CD4-positive, alpha-beta T cell treated with Interleukin-21 for 1 hour (primary cell): ENCODE data around the gene IGFN1.

Experiments
- DNase-seq: peaks from one replicate; pipeline ENCODE4 v3.0.0-alpha.2; 2020

Gene IGFN1

GRCh38 chr1:201268604-201269151, 78.1 kb downstream of the IGFN1 start:
- DNase-seq: no peak

- no peak for DNase-seq
These were observed 78.7 kb downstream of the IGFN1 start for GRCh38 chr1:201269281-201269680.

DNA sequence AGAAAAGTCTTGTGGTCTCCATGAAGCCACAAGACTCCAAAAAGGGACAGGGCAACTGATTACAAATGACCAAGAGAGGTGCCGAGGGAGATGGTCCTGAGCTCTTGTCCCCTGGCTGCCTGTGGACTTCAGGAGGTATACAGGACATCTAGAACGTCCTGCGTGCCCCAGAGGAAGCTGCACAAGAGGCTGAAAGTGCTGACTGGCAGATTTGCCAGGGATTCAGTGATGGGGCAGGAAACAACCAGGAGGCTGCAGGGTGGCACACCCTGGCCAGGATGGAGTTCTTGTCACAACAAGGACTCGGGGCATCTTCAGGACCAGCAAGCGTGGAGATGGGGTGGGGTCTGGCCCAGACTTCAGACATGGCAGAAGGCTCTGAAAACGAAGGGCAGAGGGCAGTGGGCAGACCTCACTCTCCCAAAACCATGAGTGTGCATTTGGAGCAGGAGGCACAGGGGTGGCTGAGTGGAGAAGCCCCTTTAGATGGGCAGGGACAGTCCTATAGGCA, 79.3 kb downstream of the IGFN1 start:
- no peak for DNase-seq

- no peak for DNase-seq
These were observed 80.2 kb downstream of the IGFN1 start for GRCh38 chr1:201270616-201271390.

GRCh38 chr1:201272799-201273198, 82.2 kb downstream of the IGFN1 start:
- no peak for DNase-seq

GRCh38 chr1:201274616-201275252, 84.1 kb downstream of the IGFN1 start:
- DNase-seq: no peak

DNA sequence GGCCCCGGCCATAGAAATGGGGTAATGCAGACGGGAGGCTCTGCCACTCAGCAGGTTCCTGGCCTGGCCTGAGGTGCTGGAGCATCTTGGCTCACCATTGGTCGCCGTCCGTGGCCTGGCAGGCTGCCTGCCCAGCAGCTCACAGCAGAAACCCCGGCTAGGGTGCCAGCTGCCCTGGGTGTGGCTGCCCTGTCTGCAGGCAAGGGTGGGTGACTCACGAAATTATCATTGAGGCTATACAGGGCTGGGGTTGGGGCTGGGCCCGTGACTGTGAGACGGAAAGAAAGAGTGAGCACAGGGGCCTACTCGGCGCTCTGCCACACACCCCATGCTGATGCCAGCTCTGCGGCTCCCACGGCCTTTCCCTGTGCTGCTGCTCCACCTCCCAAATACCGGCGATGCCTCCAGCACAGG, 84.6 kb downstream of the IGFN1 start:
- no peak for DNase-seq

DNA sequence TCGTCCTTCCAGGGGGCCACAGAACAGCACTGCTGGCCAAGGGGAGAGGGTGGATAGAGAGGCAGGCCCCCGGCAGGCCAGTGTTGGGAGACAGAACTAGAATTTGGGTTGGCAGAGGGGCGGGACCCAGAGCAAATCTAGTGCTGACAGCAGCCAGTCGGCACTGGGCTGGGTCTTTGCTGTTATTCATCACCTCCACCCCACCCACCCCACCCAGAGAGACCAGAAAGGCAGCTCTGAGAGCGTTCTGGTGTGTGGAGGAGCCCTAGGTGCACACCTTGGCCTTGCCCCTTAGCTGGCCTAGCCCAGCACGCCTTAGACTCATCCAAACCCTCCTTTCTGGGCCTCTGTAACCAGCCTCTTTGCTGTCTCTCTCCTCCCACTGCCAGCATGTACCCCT, 86.3 kb downstream of the IGFN1 start:
- DNase-seq: no peak

DNA sequence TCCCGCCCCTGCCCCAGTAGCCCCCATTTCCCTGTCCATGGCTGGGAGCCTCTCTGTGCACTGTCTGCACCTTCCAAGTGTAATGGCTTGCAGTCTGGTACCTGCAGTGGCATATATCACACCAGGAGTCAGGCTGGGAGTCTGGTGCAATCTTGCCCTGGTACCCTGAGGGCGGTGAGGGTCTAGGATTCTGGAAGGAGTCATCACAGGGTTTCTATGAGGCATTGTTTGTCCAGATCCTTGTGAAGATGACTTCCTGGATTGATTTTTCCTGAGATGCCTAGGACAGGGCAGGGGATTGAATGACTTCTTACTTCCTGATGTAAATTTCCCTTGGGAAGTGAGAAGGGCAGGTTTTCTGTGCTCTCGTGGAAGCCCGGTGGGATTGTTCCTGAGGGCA, 86.8 kb downstream of the IGFN1 start:
- DNase-seq: no peak
